LHCN-M2 (cell line): ENCODE measurements around the gene ERC2. TPM values are rescaled to one million over a fixed set of nuclear protein-coding genes. Genes with fewer than 3 reads are reported as not detected.

Source experiments
- DNase-seq: peaks from one replicate; pipeline ENCODE4 v3.0.0-alpha.2; 2012; ENCODE audit warnings: low read depth
- total RNA-seq: library from RNA; depleted of rRNA; stranded (reverse); fragments of >200 nt; gene quantifications from 2 replicates; pipeline ENCODE4 v1.2.3, GENCODE V29; 2014

The ERC2 gene
- total RNA-seq, 1 experiment from 2014 or later = 0.11 TPM

DNA sequence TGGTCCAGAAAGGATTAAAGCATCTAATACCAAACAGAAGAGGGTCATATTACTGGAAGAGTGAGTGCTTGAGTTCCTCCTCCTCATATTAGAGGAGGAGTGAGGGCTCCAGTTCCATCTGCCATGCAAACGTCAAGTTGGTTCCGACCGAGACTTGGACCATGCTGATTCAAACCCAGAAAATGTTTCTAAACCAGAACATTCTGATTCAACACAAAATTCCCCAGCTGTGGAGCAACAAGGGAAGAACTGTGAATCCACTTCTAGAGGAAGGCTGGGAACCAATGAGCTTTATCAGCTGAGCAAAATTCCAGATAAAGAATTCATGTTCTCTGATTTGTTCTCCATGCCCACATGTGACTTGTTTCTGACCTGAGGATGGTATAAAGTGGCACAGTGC lies 845.5 kb downstream of the ERC2 start:
- peak; percentile 46 for DNase-seq

DNA sequence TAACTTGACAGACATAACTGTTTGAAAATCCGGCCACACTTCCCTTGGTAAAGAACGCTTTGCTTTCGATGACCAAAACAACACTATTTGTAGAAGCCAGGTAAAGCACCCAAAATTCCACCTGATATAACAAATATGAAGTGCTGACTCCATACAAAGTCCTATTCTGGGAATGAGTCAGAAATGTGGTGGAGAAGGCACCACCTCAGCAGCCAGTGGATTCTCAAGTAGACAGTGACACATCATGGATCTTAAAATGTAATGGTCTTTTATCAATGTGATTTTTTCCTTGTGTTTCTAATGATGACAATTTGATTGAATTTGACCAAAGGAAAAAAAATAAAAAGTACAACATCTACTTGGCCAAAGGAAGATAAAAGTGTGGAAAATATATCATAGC lies 846.2 kb downstream of the ERC2 start:
- DNase-seq = peak; percentile 55

DNA sequence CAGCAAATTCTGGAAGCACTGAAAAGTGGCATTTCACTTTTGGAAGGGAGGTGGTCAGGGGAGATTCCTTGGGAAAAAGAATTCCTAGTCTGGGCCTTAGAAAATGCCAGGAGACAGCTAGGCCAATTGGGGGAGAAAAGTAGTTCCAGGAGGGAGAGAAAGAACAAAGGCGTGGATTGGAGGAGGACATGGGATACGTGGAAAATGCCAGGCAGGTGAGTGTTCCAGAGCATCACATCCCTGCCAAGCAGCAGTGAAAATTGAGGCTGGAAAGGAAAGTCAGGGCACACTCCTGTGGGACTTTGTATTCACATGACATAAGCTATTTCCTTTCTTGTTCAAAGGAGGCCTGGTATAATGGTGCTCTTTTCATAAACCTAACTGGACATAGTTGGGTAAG lies 846.6 kb downstream of the ERC2 start:
- DNase-seq = no peak

DNA sequence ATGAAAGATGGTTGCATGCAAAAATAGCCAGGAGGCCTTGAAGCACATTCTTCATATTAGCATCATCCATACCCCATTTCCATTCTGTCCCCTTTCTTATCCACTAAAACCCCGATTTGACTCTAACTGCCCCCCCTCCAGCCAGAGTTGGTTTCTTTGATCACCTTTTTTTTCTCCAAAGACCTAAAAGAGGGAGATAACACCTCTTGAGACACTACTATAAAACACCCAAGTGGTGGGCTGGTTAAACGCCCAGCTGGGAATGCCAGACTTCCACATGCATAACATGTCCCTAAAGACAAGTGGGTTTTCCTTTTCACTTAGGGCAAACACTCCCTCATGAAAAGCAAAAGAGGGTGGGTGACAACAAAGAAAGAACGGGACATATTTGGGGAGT lies 847.2 kb downstream of the ERC2 start:
- no peak for DNase-seq

DNA sequence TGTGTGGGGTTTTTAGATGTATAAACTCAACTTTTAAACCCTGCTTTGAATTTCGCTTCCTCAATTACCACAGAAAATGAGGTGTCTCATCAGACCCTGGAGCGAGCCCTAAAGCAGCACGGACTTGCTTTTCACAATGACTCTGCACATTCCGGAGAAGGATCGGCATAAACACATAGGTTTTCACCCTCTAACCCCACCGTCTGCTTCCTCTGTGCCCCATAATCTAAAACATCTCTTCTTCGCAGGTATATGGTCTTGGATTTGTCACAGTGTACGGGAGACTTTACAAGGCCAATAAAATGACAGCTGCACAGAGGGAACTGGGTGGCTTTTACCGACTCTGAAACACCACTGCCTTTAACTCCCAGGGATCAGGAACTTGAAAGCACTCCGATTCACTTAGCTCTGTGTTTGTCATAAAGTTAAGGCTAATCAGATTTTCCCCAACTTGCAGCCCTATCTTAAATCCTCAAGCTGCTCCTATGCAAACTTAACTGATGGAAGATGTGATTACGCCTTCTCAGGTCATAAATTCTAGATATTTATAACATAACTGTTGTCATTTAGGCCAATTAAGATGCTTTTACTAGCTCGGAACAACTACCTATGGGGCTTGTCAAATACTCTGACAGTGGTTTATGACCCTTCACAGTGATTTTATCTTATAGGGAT lies 847.8 kb downstream of the ERC2 start:
- peak; percentile 23 for DNase-seq

DNA sequence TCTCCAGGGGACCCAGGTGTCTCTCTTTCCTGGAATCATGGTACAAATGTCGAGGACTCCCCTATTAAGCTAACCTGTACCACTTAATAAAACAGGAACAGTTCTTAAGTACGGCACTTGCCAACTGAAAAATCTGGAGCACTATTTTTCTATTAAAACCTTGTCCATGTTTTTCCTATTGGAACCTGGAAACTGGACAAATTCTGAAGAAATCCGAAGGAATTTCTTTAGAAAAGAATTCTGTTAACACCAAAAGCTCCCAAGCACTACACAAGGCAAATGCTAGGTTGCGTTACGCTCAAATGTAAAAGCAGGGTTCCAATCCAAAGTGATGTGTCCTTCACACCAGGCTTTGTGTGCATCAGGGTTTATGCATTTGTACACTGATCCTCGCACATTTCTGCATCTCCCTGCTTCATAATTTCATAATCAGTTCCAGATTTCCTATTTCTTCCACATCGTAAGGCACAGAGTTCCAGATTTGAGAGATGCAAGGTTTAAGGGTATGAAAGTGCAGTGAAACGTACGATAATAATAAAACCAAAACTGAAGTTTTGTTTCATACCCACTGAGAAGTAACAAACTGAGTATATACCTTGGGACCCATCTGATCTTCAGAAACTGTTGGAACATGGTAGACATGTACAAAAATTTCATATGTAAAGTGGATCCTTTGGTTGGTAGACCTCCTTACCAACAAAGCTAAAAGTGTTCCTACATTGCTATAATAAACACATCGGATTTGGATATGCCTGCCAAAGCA lies 849.0 kb downstream of the ERC2 start:
- DNase-seq = no peak

DNA sequence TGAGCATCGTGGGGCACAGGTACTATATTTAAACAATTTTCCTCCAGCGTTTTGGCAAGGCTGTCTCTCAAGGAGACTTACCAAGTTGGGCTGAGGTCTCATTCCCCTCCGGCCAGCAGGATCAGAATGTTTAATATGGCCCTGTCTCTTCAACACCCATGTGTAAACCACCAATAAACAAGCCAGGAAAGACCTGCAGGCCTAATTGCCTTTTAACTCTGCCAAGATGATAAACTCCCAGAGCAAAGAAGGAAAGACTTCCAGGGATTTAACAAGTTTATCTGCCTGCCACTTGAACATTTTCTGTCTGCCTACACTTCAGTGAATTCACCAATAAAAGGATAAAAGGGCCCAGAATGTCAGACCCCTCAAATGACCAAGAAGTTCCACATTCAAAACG lies 850.9 kb downstream of the ERC2 start:
- no peak for DNase-seq

DNA sequence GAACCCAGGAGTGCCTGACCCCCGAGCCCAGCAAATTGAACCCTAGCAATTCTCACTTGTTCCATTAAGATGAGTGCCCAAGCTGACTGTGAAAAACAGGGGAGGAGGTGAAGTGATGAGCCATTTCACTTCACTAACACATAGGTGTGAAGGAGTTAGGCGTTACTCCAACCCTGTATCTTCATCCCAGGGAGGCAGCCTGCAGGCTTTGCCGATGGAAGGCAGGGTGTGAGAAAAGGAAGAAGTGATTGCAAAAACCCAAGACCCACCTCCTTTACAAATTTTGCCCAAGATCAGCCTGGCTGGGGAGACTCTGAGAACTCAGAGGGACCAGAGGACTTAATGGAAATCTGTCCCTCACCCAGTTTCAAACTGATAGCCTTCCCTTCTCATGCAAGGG lies 851.5 kb downstream of the ERC2 start:
- no peak for DNase-seq

DNA sequence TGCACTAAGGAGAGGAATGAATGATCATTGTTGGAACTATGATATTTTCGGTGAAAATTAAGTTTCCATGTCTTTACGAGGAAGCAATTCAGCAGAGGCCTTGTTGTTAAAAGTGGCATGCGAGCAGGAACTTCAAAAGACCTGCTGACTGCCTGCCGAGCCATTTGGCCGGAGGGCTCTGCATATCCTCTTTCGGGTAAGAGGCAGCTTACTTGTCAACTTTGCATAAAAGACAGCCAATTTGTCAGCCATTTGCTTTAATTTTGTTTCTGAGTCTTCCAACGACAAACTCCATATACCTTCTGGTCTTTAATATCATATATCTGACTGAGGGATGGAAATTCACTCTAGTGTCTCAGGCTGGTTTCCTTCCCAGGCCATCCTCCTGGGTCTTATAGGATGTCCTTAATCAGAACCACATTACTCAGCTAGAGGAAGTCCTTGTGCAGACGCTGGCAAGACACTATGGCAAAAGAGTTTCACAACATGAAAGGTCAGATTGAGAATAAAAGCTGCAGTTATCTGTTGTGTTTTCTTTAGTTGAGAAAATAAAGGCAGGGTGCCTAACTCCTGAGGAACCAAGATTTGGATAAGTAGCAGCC lies 852.5 kb downstream of the ERC2 start:
- DNase-seq = no peak

DNA sequence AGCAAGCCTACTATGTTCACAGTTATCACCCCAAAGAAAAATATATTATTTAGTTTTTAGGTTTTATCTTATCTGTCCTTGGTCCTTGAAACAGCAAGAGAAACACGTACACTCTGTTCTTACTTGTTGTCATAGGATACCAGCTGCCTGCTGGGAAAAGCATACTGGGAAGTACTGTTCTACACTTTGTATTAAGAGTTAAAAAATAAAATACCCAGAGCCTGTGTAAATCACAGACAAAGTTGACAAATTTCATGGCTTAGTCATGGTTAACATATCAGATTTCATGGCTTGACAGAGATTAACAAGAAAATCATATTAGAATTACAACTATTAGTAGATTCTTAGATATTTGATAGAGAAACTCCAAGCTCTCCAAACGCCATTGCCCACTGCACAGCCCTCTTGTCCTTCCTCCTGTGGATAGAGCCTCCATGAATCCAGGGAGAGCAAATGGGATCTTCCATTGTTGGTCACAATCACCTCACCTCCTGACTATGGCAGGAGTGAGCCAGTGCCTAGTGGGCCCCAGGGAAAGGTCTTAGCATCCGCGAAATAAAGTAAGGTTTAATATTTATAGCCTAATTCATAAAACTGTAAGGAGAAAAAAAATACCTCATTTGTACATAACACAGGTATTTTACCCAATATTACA lies 853.1 kb downstream of the ERC2 start:
- peak; percentile 37 for DNase-seq

DNA sequence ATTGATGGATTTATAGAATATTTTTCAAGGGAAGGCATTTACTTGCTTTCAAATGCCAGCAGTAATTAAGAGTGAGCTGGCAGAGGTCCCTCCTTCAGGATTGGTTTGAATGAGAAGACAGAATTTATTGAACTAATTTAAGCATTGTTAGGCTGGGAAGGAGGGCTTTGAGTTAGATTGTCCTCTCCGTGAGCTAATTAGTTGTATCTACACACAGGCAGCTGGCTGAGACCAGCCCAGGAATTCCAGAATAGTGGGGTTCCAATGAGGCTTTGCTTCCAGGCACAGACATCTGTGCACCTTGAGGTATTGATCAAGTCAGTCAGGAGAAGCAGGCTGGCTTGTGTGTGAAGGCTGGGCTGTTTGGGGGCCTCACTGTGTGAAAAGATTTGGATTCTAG lies 857.1 kb downstream of the ERC2 start:
- no peak for DNase-seq

DNA sequence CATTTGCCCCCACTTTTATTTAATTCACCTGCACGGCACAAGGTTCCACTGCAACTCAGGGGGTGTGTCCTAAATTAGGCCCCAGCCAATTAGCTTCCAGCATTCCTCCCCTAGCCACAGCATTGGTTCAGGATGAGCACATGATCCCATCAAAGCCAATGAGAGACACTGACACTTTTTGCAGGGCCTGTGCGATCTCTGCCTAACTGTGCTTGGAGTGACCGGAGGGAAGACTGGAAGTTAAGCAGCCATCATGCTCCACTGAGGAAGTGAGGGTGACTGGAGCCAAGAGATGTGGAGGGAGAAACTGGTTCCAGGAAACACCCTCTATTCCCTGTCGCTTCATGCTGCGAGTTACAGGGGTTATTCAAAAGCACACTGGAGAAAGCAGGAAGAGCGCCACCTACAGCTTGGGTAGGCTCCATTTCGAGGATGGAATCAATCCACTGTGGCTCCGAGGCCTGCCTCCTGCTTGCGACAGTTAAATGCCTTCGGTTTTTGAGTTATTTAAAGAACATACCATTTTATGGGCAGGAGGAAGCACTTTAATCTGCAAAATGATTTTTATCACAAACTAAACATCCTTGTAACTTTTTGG lies 858.9 kb downstream of the ERC2 start:
- DNase-seq = no peak

DNA sequence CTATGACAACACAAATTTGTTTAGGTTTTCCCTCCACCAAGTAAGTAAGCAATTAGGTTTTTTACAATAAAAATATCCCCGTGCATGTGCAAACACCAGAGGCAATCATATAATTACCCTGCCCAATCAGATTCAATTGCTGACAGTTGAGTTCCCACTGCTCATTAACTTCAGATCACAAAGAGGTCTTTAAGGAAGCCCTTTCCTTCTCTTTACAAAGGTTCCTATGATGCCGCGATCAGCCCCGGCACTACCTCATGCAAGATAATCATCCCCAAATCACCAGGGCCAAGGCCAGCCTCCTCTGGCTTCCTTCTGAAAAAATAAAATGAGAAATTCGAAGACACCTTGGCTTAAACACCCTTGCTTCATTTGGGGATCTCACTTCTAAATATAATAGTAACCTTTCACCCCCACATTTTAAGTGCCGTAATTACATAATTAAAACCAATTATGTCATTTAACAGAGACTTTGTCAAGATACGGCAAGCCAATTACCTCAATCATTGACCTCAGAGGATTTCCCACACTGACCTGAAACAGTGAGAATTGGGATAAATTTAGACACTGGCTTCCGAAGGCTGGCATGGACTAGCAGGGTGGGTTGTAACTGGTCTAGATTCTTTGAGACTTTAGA lies 859.8 kb downstream of the ERC2 start:
- no peak for DNase-seq

DNA sequence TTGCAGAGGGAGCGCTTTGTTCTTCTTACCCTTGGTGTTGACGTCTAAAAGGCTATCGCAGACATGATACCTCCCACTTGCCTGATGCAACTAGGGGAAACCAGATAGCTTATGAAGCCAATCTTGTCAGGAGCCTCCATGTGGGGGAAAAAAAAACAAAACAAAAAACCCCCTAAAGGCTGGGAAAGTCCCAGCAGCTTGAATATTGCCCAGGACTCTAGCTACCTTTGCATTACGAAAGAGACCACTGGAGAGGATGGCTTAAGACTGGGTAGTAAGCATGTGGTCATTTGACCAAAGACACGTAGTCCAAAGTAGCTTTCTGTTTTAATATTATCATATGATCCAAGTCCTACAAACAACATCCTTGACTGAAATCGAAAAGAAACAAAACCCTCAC lies 860.4 kb downstream of the ERC2 start:
- no peak for DNase-seq

DNA sequence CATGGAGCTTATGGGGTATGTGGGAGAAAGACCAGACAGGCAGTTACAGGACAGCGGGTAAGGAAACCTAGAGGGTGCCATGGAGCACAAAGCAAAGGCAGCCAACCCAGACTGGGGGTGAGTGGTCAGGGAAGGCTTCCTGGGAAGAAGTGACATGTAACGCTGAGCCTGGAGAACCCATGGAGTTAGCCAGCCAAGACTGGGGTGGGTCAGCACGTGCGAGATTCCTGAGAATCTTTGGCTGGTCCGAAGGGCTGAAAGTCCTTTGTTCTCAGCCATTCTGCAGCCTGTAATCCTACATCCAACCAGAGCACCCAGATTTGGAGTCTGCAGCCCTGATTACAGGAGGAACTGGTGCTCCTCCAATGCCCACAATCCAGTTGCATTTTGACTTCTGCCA lies 861.1 kb downstream of the ERC2 start:
- no peak for DNase-seq

DNA sequence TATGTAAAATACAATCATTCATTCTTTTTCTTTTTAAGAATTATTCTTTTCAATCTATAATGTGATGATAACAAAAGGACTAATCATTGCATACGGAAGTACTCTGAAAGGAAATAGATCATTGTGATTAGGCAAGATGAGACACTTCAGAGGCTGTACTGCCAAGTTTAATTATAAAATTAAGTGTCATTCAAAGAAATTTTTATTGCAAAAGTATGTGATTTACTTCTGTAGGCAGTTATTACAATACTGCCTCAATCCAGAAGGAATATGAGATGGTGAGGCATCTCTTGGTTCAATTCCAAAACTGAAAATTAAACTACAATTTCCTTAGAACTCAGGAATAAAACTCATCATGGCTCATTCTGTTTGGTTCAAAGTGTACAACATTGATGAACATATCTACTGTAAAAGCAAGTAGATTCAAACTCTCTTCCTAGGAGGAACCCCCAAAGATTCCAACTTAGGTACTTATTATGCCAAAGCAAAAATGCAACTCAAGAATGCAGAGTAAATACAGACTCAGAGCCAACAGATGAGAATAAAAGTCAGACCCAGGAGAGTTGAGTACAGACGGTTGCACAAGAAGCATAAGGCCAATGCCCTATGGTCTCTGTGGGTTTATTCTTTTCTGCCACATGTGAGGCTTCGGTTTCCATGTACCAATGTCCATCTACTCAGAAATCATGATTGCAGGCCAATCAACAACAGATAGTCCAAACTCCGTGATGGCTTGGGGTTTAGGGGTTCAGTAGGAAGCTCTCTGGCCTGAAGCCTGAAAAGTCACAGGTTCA lies 862.6 kb downstream of the ERC2 start:
- DNase-seq = peak; percentile 30

DNA sequence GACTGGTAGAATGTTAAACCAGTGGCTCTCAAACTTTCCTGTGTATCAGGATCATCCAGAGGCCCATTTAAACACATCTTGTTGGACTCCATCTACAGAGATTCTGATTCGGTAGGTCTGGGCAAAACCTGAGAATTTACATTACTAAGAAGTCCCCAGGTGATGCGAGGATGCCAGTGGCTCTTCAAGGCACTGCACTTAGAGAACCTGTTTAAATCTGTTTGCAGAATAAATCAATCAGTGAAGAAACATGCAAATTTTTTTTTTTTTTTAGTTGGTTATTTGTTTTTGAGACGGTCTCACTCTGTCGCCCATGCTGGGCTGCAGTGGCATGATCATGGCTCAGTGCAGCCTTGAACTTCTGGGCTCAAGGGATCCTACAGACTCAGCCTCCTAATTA lies 863.4 kb downstream of the ERC2 start:
- DNase-seq = no peak

DNA sequence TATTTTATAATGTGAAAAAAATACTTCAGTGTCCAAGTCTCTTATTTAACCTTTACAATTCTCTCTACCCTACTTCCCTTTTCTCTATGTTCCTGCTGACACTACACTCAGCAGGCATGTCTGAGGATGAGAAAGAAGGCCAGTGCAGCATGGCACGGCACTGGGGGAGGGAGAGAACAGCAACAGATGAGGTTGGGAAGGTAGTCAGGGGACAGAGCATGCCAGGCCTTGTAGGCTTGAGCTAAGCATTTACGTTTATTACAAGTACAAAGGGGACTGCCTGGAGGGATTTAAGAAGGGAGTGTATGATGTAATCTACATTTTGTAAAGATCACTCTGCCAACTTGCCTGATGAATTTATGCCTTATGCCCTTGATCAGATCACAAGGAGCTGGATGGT lies 863.9 kb downstream of the ERC2 start:
- no peak for DNase-seq

DNA sequence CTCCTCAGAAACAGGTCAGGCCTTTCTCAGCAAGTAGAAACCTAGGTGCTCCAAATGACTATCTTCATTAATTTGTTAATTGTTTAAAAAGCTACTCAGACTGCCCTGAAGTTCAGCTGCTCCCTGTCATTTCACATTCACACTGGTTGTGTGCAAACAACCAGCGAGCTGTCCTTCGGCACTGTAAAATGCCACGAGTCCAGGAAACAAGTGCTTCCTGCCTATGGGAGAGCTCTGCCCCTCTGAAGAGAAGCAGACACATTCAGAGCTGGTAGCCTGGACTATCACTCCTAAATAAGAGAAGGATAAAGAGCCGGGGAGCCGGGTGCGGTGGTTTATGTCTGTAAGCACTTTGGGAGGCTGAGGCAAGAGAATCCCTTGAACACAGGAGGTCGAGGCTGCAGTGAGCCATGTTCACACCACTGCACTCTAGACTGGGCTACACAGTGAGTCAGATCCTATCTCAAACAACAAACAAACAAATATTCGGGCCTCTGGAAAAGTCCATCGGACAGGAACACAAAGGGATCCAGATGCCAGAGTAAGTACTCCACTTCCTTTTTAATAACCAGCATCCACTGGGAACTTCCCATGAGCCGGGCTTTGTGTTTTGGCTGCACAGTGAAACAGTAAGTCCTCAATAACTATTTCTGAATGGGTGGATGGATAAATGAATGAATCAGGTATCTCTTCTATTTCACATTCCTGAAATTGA lies 866.7 kb downstream of the ERC2 start:
- no peak for DNase-seq

DNA sequence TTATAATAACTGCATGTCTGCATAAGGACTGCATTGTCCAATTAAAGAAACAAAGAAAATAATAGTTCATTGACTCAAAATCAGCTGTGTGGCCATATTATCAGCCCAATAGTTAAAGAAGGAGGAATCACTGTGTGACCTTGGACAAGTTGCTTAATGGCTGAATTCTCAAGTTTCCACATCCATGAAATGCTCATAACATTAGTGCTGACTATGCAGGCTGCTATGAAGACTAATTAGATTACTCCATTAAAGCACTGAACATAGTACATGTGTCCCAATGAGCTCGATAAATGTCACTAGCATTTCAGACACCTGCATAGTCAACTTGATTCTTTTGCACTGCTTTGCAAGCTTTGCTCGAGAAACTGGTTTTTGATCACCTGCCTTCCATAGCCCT lies 870.0 kb downstream of the ERC2 start:
- no peak for DNase-seq
